SJCRH30 (cell line): ENCODE data around the gene FRY. TPM values are rescaled to one million over a fixed set of nuclear protein-coding genes. Genes with fewer than 3 reads are reported as not detected.
"Not testable (repeated sequence)": the region's sequence is repeated elsewhere in the genome, so short reads cannot be mapped to it uniquely, and the experiment has no call there.

Source experiments
- DNase-seq, 2 experiments: peaks; one replicate each; pipeline ENCODE4 v3.0.0-alpha.2; 2015 to 2020
- H3K27ac ChIP-seq: fragments of 250-450 bp; sonication (Bioruptor Pico); 2 replicates; pipeline ENCODE4 v1.5.1; 2020; ENCODE audit warnings: mild to moderate bottlenecking, moderate library complexity
- H3K27me3 ChIP-seq: fragments of 250-450 bp; sonication (Bioruptor Pico); 2 replicates; pipeline ENCODE4 v1.5.1; 2020; ENCODE audit warnings: mild to moderate bottlenecking, moderate library complexity
- H3K36me3 ChIP-seq: fragments of 250-450 bp; sonication (Bioruptor Pico); 2 replicates; pipeline ENCODE4 v1.5.1; 2020; ENCODE audit warnings: mild to moderate bottlenecking, moderate library complexity
- H3K4me1 ChIP-seq: fragments of 250-450 bp; sonication (Bioruptor Pico); 2 replicates; pipeline ENCODE4 v1.5.1; 2020; ENCODE audit warnings: mild to moderate bottlenecking, moderate library complexity
- H3K4me3 ChIP-seq: fragments of 250-450 bp; sonication (Bioruptor Pico); 2 replicates; pipeline ENCODE4 v1.5.1; 2020; ENCODE audit warnings: mild to moderate bottlenecking, moderate library complexity
- H3K9me3 ChIP-seq: fragments of 250-450 bp; sonication (Bioruptor Pico); replicated peaks from 2 replicates; pipeline ENCODE4 v1.5.1; 2020; ENCODE audit warnings: mild to moderate bottlenecking, moderate library complexity
- total RNA-seq: library from RNA; depleted of rRNA; stranded (reverse); fragments of >200 nt; shearing (Covaris generic); gene quantifications from 2 replicates; pipeline ENCODE4 v1.2.3, GENCODE V29; 2014

Gene FRY
- total RNA-seq, 1 experiment from 2014 or later = 3.0 TPM

DNA sequence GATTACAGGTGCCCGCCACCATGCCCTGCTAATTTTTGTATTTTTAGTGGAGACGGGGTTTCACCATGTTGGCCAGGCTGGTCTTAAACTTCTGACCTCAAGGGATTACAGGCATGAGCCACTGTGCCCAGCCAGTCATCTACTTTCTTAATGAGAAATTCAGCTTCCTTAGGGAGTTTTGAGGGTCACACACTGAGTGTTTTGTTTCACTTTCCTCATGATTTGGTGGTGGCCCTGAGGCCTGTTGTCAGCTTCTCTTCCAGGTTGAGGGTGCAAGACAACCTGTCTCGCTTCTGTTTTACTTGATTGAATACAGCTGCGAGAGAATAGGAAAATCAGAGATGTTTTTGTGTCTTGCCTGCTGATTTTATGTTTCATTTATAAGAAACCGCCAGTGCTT, 9.9 kb downstream of the FRY start:
- Histone ChIP-seq H3K27me3 (no peaks in the 10 kb centered on the region), H3K9me3 (no peaks in the 10 kb centered on the region), H3K4me3 (no peak overlapping the region), H3K36me3 (no peaks in the 10 kb centered on the region), H3K4me1 (peaks cover 21% of the 10 kb centered on the region), H3K27ac (no peak overlapping the region)
- DNase-seq = no peak

DNA sequence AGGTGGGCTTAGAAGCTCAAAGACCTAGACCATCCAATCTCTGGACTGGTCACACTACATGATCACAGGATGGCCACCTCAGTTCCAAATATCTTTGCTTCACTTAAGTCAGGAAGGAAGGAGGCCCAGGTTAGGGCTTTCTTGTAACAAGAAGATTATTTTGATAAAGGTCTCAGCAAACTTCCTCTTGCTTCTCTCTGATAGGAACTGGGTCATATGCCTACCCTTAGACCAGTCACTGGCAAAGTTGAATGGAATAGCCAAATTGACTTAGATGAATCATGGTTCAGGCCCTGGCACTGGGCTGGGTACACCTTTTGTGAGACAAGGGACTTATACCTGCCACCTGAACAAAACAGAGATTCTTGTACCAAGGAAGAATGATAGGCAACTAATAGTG, 11.0 kb downstream of the FRY start:
- no peaks in the 10 kb centered on the region for H3K27me3 ChIP-seq
- H3K9me3 ChIP-seq = no peaks in the 10 kb centered on the region
- peaks cover 10% of the 10 kb centered on the region for H3K4me1 ChIP-seq
- DNase-seq = no peak
- H3K36me3 ChIP-seq = no peaks in the 10 kb centered on the region
- H3K27ac ChIP-seq = no peak overlapping the region
- no peak overlapping the region for H3K4me3 ChIP-seq

GRCh38 chr13:32044446-32044845, 12.9 kb downstream of the FRY start:
- H3K4me3 ChIP-seq = no peak overlapping the region
- H3K4me1 ChIP-seq = peaks cover 17% of the 10 kb centered on the region
- DNase-seq = no peak
- no peaks in the 10 kb centered on the region for H3K27me3 ChIP-seq
- H3K27ac ChIP-seq = no peak overlapping the region
- H3K36me3 ChIP-seq = no peaks in the 10 kb centered on the region
- no peaks in the 10 kb centered on the region for H3K9me3 ChIP-seq

DNA sequence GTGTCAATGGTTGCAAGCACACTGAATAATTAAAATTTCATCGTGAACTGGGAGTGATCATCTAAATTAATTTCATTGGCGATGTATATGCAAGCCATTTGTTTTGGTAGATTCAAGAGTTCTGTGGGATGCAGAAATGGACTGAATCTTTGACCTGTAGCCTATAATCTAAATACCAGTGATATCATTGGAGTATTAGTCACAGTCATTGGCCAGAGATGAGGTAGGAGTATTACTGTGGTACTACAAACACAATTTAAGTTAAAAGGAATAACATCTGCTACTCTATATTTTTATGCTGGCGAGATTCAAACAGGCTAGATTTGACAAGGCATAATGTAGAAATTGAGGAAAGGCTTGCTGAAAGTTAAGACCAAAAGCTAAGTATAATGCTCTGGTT, 14.0 kb downstream of the FRY start:
- no peaks in the 10 kb centered on the region for H3K36me3 ChIP-seq
- H3K27me3 ChIP-seq = no peaks in the 10 kb centered on the region
- peaks cover 17% of the 10 kb centered on the region for H3K4me1 ChIP-seq
- DNase-seq = no peak
- H3K27ac ChIP-seq = no peak overlapping the region
- no peaks in the 10 kb centered on the region for H3K9me3 ChIP-seq
- no peak overlapping the region for H3K4me3 ChIP-seq

DNA sequence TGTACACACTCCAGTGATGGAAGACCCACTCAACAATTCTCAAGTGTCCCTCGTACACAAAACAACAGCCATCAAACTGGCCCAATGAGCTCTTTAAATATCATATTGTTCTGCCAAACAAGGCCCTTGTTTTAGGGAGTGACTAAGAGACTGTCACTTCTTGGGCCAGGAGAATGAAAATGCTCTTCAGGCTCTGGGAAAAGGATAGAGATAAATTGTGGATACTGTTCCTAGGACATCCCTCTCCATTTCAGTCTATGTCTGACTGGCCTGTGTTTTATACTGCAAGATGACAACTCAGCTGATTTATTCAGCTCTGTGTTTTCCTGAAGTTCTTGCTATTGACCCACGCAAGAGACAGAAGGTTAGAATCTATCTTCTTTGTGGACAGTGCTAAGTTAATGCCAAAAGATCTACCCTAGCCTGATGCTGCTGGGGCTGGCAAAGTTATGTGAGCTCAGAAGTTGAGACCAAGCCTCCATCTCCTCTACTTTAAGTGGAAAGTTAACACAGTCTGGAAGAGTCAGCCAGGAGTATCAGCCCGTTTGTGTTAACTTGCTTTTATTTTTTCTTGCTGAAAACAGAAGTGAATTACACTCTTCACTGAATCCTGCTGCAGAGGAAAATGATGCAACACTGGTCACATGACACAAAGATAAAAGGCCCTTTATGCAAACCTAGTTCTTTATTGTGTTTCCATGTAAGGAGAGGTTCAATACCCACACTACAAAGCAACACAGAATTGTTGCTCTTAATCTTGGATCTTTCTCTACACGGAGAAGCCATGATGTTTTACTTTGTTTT, 14.6 kb downstream of the FRY start:
- Histone ChIP-seq H3K27ac (no peak overlapping the region), H3K4me3 (no peak overlapping the region), H3K4me1 (peaks cover 19% of the 10 kb centered on the region), H3K36me3 (no peaks in the 10 kb centered on the region), H3K9me3 (no peaks in the 10 kb centered on the region), H3K27me3 (no peaks in the 10 kb centered on the region)
- no peak for DNase-seq

DNA sequence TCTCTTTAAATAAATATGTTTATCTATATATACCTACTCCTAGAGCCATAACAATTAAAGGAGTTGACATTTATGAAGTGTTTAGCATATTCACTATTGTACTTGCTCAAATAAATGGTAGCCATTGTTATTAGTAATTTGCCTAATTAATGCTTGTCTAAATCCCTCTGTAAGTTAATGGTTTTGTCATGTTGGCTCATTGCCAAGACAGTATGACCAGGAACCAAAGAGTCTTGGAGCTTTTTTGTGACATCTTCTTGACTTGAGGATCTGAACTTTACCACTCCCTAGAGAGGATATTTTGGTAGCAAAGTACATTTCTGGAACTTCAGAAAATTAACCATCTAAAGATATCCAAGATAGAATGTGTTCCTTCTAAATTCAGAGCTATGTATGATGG, 15.5 kb downstream of the FRY start:
- Histone ChIP-seq H3K4me3 (no peak overlapping the region), H3K9me3 (no peaks in the 10 kb centered on the region), H3K4me1 (peaks cover 24% of the 10 kb centered on the region), H3K36me3 (no peaks in the 10 kb centered on the region), H3K27ac (no peak overlapping the region), H3K27me3 (no peaks in the 10 kb centered on the region)
- no peak for DNase-seq

DNA sequence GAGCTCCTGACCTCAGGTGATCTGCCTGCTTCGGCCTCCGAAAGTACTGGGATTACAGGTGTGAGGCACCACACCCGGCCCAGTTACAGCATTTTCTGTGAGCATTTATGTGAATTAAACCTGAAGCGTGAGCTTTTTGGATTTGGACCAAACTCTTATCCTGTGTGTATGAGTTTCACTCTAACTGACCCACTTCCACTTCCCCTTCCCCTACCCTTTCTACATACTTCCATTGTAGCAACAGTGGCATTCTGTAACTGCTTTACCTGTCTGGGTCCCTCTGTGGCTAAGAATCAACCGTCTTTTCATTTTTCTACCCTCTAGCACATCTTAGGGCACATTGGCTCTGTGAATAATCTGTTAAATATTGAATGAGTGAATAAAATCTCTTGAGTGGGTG, 16.2 kb downstream of the FRY start:
- Histone ChIP-seq H3K4me1 (peaks cover 24% of the 10 kb centered on the region), H3K36me3 (no peaks in the 10 kb centered on the region), H3K4me3 (no peak overlapping the region), H3K27me3 (no peaks in the 10 kb centered on the region), H3K27ac (no peak overlapping the region), H3K9me3 (no peaks in the 10 kb centered on the region)
- DNase-seq = no peak

- no peaks in the 10 kb centered on the region for H3K27me3 ChIP-seq
- peaks cover 24% of the 10 kb centered on the region for H3K4me1 ChIP-seq
- no peaks in the 10 kb centered on the region for H3K9me3 ChIP-seq
- H3K36me3 ChIP-seq = no peaks in the 10 kb centered on the region
- no peak overlapping the region for H3K27ac ChIP-seq
- no peak for DNase-seq
- no peak overlapping the region for H3K4me3 ChIP-seq
Observed at GRCh38 chr13:32048816-32049215, 17.2 kb downstream of the FRY start.

- Histone ChIP-seq H3K9me3 (no peaks in the 10 kb centered on the region), H3K4me1 (peaks cover 24% of the 10 kb centered on the region), H3K27me3 (no peaks in the 10 kb centered on the region), H3K4me3 (no peak overlapping the region), H3K36me3 (no peaks in the 10 kb centered on the region), H3K27ac (peak overlapping the region; percentile 2; the same call in 1 of the 2 replicates)
- peak; percentile 44 to 84 for DNase-seq
Observed at GRCh38 chr13:32051156-32051555, 19.6 kb downstream of the FRY start.

DNA sequence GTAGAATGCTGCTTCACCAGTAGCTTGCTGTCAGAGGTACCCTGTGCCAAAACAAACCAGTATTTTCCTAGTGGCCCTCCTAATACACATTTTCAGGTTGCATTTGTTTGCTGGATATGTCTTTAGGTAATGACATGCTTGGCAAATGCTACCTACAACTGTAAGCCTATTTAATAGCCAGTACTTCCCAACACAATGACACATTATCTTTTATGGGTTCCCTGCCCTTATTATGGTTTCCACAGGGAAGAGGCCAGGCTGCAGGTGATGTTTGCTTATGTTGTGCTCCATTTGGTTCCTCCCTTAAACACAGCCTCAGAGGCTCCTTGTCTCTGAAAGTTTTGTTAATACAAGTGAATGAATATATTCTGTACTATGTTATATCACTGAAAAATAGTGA, 24.7 kb downstream of the FRY start:
- no peak for DNase-seq
- H3K27me3 ChIP-seq = no peaks in the 10 kb centered on the region
- peaks cover 14% of the 10 kb centered on the region for H3K4me1 ChIP-seq

DNA sequence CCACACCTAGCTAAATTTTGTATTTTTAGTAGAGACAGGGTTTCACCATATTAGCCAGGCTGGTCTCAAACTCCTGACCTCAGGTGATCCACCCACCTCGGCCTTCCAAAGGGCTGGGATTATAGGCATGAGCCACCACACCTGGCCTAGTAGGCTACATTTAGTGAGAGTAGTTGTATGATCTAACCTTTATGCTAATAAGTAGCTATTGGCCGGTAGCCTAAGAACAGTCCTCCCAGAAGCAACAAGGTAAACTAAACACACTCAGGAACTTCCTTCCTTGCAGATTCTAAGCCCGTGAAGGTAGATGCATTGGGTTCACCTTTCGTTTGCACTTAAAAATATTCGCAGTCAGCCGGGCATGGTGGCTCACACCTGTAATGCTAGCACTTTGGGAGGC, 25.8 kb downstream of the FRY start:
- not testable (repeated sequence) for H3K27ac ChIP-seq, H3K9me3 ChIP-seq, H3K36me3 ChIP-seq, DNase-seq, H3K4me3 ChIP-seq, H3K4me1 ChIP-seq, H3K27me3 ChIP-seq

More for the DNA sequence above, 24.7 kb downstream of the FRY start:
- H3K36me3 ChIP-seq = no peaks in the 10 kb centered on the region
- H3K27ac ChIP-seq = no peak overlapping the region
- no peak overlapping the region for H3K4me3 ChIP-seq
- H3K9me3 ChIP-seq = no peaks in the 10 kb centered on the region

DNA sequence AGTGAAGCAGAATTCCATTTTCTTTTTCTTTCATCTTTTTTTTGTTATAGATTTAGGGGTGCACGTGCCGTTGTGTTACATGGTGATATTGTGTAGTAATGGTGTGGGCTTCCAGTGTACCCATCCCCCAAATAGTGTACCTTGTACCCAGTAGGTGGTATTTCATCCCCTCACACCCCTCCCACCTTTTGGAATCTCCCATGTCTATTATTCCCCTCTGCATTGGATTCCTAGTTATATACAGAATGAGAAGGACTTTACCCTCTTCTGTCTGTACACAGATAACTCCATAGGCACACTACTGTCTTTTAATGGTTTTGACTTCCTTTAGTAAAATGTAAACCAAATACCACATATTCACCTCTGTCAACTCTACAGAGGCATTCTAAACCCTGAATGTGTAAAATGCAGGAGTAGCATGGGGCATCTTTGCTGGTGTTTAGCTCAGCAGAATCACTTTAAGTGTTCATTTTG, 28.0 kb downstream of the FRY start:
- Histone ChIP-seq H3K36me3 (no peaks in the 10 kb centered on the region), H3K4me3 (no peak overlapping the region), H3K27ac (peak overlapping the region; percentile 42), H3K27me3 (no peaks in the 10 kb centered on the region), H3K4me1 (peaks cover 9% of the 10 kb centered on the region), H3K9me3 (no peaks in the 10 kb centered on the region)
- DNase-seq = no peak

DNA sequence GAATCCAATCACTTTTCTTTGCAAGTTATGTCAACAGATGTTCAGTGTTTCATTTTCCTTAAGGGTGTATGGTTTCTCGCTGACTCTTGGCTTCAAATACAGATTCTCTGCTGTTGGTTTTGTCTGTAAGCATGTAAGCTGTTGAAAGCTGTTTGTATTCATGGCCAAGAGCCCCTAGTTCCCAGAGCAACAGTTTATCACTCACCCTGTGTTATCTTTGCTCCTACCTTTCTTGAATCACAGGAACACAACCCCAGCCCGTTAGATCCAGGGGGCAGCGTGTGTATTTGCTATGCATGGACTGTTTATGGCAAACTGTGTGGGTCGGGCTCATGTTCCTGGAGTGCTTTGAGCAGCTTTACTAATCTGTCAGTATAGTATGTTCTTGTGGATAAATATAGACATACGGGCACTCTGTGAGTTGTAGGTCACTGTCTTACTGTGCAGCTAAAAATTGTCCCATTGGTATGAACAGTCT, 28.9 kb downstream of the FRY start:
- Histone ChIP-seq H3K4me3 (no peak overlapping the region; the same call in 1 of the 2 replicates), H3K9me3 (no peaks in the 10 kb centered on the region), H3K27me3 (no peaks in the 10 kb centered on the region), H3K4me1 (peaks cover 9% of the 10 kb centered on the region), H3K27ac (peak overlapping the region; percentile 42), H3K36me3 (no peaks in the 10 kb centered on the region)
- peak; percentile 21 to 43 for DNase-seq

GRCh38 chr13:32063619-32064233, 32.2 kb downstream of the FRY start:
- Histone ChIP-seq H3K36me3 (no peaks in the 10 kb centered on the region), H3K27me3 (no peaks in the 10 kb centered on the region), H3K9me3 (no peaks in the 10 kb centered on the region), H3K27ac (no peak overlapping the region), H3K4me1 (peaks cover 9% of the 10 kb centered on the region), H3K4me3 (no peak overlapping the region)
- no peak for DNase-seq

- Histone ChIP-seq H3K27me3 (no peaks in the 10 kb centered on the region), H3K4me1 (no peaks in the 10 kb centered on the region), H3K36me3 (no peaks in the 10 kb centered on the region), H3K4me3 (no peak overlapping the region), H3K27ac (no peak overlapping the region), H3K9me3 (peaks cover 3% of the 10 kb centered on the region; the same call in 1 of the 2 replicates)
- no peak for DNase-seq
Observed at GRCh38 chr13:32067149-32067961, 35.8 kb downstream of the FRY start.
